Natural killer cell (primary cell): ENCODE results near the gene LSM14A. TPM values are rescaled to one million over a fixed set of nuclear protein-coding genes. Genes with fewer than 3 reads are reported as not detected.
A peak's percentile ranks its signal among the peaks of the same experiment; 100 is the strongest.

Experiments
- ATAC-seq, 3 donors: fragments of 150-1000 bp in 2 of 3; fragments of 200-7000 bp in 1 of 3; cut with Tn5 transposase; 1 replicate in 1 of 3; 2 replicates in 2 of 3; pipeline ENCODE4 v1.10.0; 2021; ENCODE audit warnings: mild to moderate bottlenecking in 2 of 3, moderate library complexity in 2 of 3
- DNase-seq, 2 donors: peaks; one replicate each; pipeline versions ENCODE4 v3.0.0 to v3.0.0-alpha.2; 2013 to 2021; ENCODE audit warnings: mixed read lengths in 1 of 2
- H3K27ac ChIP-seq: one replicate; pipeline ENCODE4 v1.5.1; 2013; ENCODE audit warnings: mild to moderate bottlenecking, low read length
- H3K27me3 ChIP-seq: one replicate; pipeline ENCODE4 v1.6.1; 2013; ENCODE audit warnings: low read length; ENCODE audit not compliant: control insufficient read depth, insufficient read depth
- H3K36me3 ChIP-seq: one replicate; pipeline ENCODE4 v1.6.1; 2013; ENCODE audit warnings: low read length; ENCODE audit not compliant: control insufficient read depth, insufficient read depth
- H3K4me1 ChIP-seq: one replicate; pipeline ENCODE4 v1.6.1; 2013; ENCODE audit warnings: low read length; ENCODE audit not compliant: control insufficient read depth, insufficient read depth
- H3K4me3 ChIP-seq: one replicate; pipeline ENCODE4 v1.5.1; 2013; ENCODE audit warnings: low read length
- H3K9me3 ChIP-seq: one replicate; pipeline ENCODE4 v1.6.1; 2013; ENCODE audit warnings: low read length; ENCODE audit not compliant: control insufficient read depth, insufficient read depth
- H3K27ac Mint-ChIP-seq, 2 donors: one replicate each; pipeline ENCODE4 v1.8.0; 2022; ENCODE audit warnings: mild to moderate bottlenecking in 2 of 2, mixed read lengths in 2 of 2, moderate library complexity in 1 of 2
- H3K27me3 Mint-ChIP-seq, 2 donors: one replicate each; pipeline ENCODE4 v1.8.0; 2022; ENCODE audit warnings: low read depth in 2 of 2, mixed read lengths in 2 of 2
- H3K36me3 Mint-ChIP-seq: one replicate; pipeline ENCODE4 v1.8.0; 2022; ENCODE audit warnings: mixed read lengths
- H3K4me1 Mint-ChIP-seq, 2 donors: one replicate each; pipeline ENCODE4 v1.8.0; 2022; ENCODE audit warnings: mixed read lengths in 2 of 2
- H3K4me3 Mint-ChIP-seq: one replicate; pipeline ENCODE4 v1.8.0; 2022; ENCODE audit warnings: mild to moderate bottlenecking, moderate library complexity, mixed read lengths
- H3K9me3 Mint-ChIP-seq, 2 donors: one replicate each; pipeline ENCODE4 v1.8.0; 2022; ENCODE audit warnings: mixed read lengths in 2 of 2
- CTCF ChIP-seq: fragments of 200-600 bp; IDR thresholded peaks from one replicate; pipeline ENCODE4 v1.8.0; 2022; ENCODE audit warnings: antibody characterized with exemption
- WGBS: methylation state at CpG from one replicate; pipeline ENCODE4 v1.1.7; 2013; ENCODE audit warnings: missing lambda C conversion rate; ENCODE audit not compliant: insufficient coverage; 5-methylcytosine and 5-hydroxymethylcytosine counted together
- intact Hi-C: fragments of 100-400 bp; cut with micrococcal nuclease; formaldehyde crosslinking; loops from one replicate; pipeline ENCODE4 v1.14.2; 2022
- total RNA-seq, 4 donors: library from RNA; stranded (reverse); fragments of 120-200 nt in 1 of 4; gene quantifications; one replicate each; pipeline versions ENCODE4 v1.2.3 to v1.2.4, GENCODE V29; 2013 to 2022

Gene LSM14A
- total RNA-seq, 3 donors from 2014 or later (not counting 1 experiment from before 2014, with no cell fraction given) = 201 to 246 (median 202) TPM

GRCh38 chr19:34232566-34233481 lies 60.5 kb downstream of the LSM14A start:
- ATAC-seq (peak in 2 of 3 donors; percentile 9 to 59), DNase-seq (no peak)
- Mint-ChIP-seq H3K27me3 (no peaks in the 10 kb centered on the region), H3K4me1 (peaks cover 11 to 16% of the 10 kb centered on the region in 2 donors), H3K27ac (peak overlapping the region; percentile 54 to 69), H3K4me3 (no peak overlapping the region), H3K9me3 (no peaks in the 10 kb centered on the region), H3K36me3 (peaks cover under 1% of the 10 kb centered on the region)
- no peak for TF ChIP-seq CTCF
- Histone ChIP-seq H3K27ac (no peak overlapping the region), H3K9me3 (no peaks in the 10 kb centered on the region), H3K4me3 (no peak overlapping the region), H3K36me3 (peaks cover 25% of the 10 kb centered on the region), H3K27me3 (no peaks in the 10 kb centered on the region), H3K4me1 (peaks cover 8% of the 10 kb centered on the region)
- intact Hi-C loops = no loop called here
- WGBS = 33% methylated on average over 11 of the region's 11 CpGs

GRCh38 chr19:34235425-34235940 lies 63.2 kb downstream of the LSM14A start:
- H3K27ac Mint-ChIP-seq = no peak overlapping the region
- no peaks in the 10 kb centered on the region for H3K9me3 ChIP-seq
- peaks cover 8% of the 10 kb centered on the region for H3K4me1 ChIP-seq
- peaks cover 4% of the 10 kb centered on the region for H3K36me3 ChIP-seq
- H3K27me3 Mint-ChIP-seq = no peaks in the 10 kb centered on the region
- H3K27me3 ChIP-seq = no peaks in the 10 kb centered on the region
- no peaks in the 10 kb centered on the region for H3K9me3 Mint-ChIP-seq
- intact Hi-C loops = no loop called here
- ATAC-seq (no peak), DNase-seq (no peak)
- H3K27ac ChIP-seq = no peak overlapping the region
- TF ChIP-seq CTCF = no peak
- no peak overlapping the region for H3K4me3 Mint-ChIP-seq
- WGBS = 100% methylated on average over 2 of the region's 2 CpGs
- H3K4me3 ChIP-seq = no peak overlapping the region
- H3K4me1 Mint-ChIP-seq = peaks cover 11 to 16% of the 10 kb centered on the region in 2 donors
- no peaks in the 10 kb centered on the region for H3K36me3 Mint-ChIP-seq

GRCh38 chr19:34236035-34236987 lies 64.0 kb downstream of the LSM14A start:
- ATAC-seq (no peak), DNase-seq (no peak)
- no peak overlapping the region for H3K4me3 Mint-ChIP-seq
- Histone ChIP-seq H3K4me3 (no peak overlapping the region), H3K36me3 (no peaks in the 10 kb centered on the region), H3K9me3 (no peaks in the 10 kb centered on the region), H3K27me3 (no peaks in the 10 kb centered on the region), H3K27ac (no peak overlapping the region), H3K4me1 (peaks cover 8% of the 10 kb centered on the region)
- H3K9me3 Mint-ChIP-seq = no peaks in the 10 kb centered on the region
- intact Hi-C loops = no loop called here
- peaks cover 11 to 16% of the 10 kb centered on the region in 2 donors for H3K4me1 Mint-ChIP-seq
- H3K27ac Mint-ChIP-seq = no peak overlapping the region
- TF ChIP-seq CTCF = no peak
- no peaks in the 10 kb centered on the region for H3K27me3 Mint-ChIP-seq
- 95% methylated on average over 18 of the region's 18 CpGs for WGBS
- no peaks in the 10 kb centered on the region for H3K36me3 Mint-ChIP-seq
